ENCODE measurements around the gene FAM83F.

DNA sequence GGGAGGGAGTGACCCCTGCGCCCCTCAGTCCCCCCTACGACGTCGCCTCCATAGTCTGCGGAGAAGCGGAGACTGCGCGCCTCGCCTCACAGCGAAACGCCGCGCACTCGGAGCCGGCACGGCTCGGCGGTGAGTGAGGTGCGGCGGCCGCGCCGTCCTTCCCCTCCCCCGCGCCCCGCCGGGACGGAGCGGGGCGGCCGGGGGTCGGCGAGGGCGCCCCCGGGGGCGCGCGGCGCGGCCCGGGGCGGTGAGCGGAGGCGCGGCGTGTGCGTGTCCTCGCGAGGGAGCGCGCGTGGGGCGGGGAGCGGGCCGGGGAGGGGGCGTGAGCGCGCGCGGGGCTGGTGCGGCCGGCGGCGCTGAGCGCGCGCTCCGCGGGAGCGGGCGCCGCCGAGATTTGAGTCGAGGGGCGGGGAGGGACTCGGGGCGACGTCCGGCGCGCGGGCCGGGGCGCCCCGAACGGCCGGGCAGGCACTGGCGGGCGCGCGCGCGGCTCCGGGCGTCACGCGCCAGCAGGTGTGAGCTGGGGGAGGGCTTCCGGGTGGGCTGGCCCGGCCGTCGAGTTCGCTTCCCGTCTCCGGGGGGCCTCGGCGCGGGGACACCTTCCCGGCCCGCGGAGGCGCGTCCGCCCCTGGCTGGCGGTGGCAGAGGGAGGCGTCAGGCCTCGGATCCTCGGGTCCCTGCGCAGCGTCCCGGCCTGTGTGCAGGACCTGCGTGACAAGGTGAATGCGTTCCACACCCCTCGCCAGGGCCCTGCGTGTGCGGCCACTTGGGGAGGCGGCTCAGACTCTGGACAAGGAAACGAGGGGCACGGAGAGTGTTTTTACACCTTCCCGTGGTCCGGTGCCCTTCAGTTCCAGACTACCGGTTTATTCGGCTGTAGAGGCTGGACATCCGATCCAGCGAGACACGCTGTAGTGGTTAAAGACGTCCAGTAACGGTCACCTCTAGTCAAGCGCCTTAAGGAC, 50.4 kb downstream of the FAM83F start:
- TF ChIP-seq, protein P1, sequence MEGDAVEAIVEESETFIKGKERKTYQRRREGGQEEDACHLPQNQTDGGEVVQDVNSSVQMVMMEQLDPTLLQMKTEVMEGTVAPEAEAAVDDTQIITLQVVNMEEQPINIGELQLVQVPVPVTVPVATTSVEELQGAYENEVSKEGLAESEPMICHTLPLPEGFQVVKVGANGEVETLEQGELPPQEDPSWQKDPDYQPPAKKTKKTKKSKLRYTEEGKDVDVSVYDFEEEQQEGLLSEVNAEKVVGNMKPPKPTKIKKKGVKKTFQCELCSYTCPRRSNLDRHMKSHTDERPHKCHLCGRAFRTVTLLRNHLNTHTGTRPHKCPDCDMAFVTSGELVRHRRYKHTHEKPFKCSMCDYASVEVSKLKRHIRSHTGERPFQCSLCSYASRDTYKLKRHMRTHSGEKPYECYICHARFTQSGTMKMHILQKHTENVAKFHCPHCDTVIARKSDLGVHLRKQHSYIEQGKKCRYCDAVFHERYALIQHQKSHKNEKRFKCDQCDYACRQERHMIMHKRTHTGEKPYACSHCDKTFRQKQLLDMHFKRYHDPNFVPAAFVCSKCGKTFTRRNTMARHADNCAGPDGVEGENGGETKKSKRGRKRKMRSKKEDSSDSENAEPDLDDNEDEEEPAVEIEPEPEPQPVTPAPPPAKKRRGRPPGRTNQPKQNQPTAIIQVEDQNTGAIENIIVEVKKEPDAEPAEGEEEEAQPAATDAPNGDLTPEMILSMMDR (conservative IDR thresholded peaks at IDR 0.05 in 1 of 2, IDR thresholded peaks at IDR 0.05 in 1 of 2; ENCODE audit: extremely low read depth in 1 of 2, insufficient read depth in 1 of 2, low read depth in 1 of 2, low read length in 2 of 2): no peak
- no peak for TF ChIP-seq EZH2 (IDR thresholded peaks at IDR 0.05; ENCODE audit: borderline replicate concordance, low read length)
